Endothelial cell of umbilical vein (primary cell): Measurements from ENCODE around the gene PYROXD2. TPM values are rescaled to one million over a fixed set of nuclear protein-coding genes. Genes with fewer than 3 reads are reported as not detected.

Experiments used
- BruUV-seq: library from RNA; stranded (reverse); fragments of 400-500 nt; replicated peaks from 2 replicates; lab custom pipeline; 2021; lab: Mats Ljungman, UMichigan
- CTCF ChIA-PET: fragments of 300-600, 350-600 bp; sonication (Branson Sonifier 250); formaldehyde crosslinking; loops from one replicate; lab custom pipeline; 2021; ENCODE audit warnings: antibody characterized with exemption, inconsistent platforms; lab: Charles Lee
- POLR2A ChIA-PET: fragments of 300-600, 350-600 bp; sonication (Branson Sonifier 250); formaldehyde crosslinking; loops from one replicate; lab custom pipeline; 2021; ENCODE audit warnings: antibody characterized with exemption, inconsistent platforms; lab: Charles Lee
- DNase-seq: peaks from one replicate; pipeline ENCODE4 v3.0.0-alpha.2; 2011; ENCODE audit warnings: low read depth, low spot score
- FAIRE-seq: peaks from 2 replicates; lab custom pipeline; 2011; peaks lifted over from hg19 to GRCh38; lab: Jason Lieb, UNC
- H2AFZ ChIP-seq: 2 replicates; pipeline ENCODE4 v1.6.0; 2012; ENCODE audit warnings: low read depth, low read length, control low read depth, inconsistent platforms
- H3K27ac ChIP-seq: 2 replicates; pipeline ENCODE4 v1.5.1; 2011; ENCODE audit warnings: low read depth, mild to moderate bottlenecking, control low read depth, low read length, moderate library complexity; ENCODE audit not compliant: insufficient read depth
- H3K27me3 ChIP-seq, 2 experiments: 2 replicates each; pipeline versions ENCODE4 v1.6.0 to v1.6.1; 2011; ENCODE audit warnings: low read length in 2 of 2, mixed read lengths in 1 of 2; ENCODE audit not compliant: control insufficient read depth in 2 of 2, insufficient read depth in 2 of 2
- H3K36me3 ChIP-seq, 2 experiments: 2 replicates in 1 of 2; 3 replicates in 1 of 2; pipeline ENCODE4 v1.5.1; 2011; ENCODE audit warnings: low read length in 2 of 2, mild to moderate bottlenecking in 1 of 2, moderate library complexity in 1 of 2; ENCODE audit not compliant: control insufficient read depth in 2 of 2, insufficient read depth in 2 of 2; ENCODE audit errors: extremely low read depth in 1 of 2
- H3K4me1 ChIP-seq: 3 replicates; pipeline ENCODE4 v1.5.1; 2011; ENCODE audit warnings: mild to moderate bottlenecking, low read length; ENCODE audit not compliant: control insufficient read depth, insufficient read depth; ENCODE audit errors: extremely low read depth
- H3K4me2 ChIP-seq: 2 replicates; pipeline ENCODE4 v1.6.1; 2011; ENCODE audit warnings: low read length, control low read depth, mixed read lengths; ENCODE audit not compliant: insufficient read depth
- H3K4me3 ChIP-seq, 3 experiments: fragments of 200-600 bp in 1 of 3; sonication (generic), shearing (Covaris generic) in 1 of 3; replicated peaks in 1 of 3; 2 replicates each; pipeline ENCODE4 v1.5.1; 2011 to 2016; ENCODE audit warnings: control low read depth in 3 of 3, low read length in 3 of 3, mild to moderate bottlenecking in 2 of 3, inconsistent platforms in 1 of 3, low read depth in 1 of 3, moderate library complexity in 1 of 3; ENCODE audit not compliant: insufficient read depth in 1 of 3
- H3K79me2 ChIP-seq: 2 replicates; pipeline ENCODE4 v1.6.0; 2012; ENCODE audit warnings: low read length, inconsistent platforms; ENCODE audit not compliant: control insufficient read depth, insufficient read depth
- H3K9ac ChIP-seq: replicated peaks from 2 replicates; pipeline ENCODE3; 2011; ENCODE audit warnings: low read length, control low read depth; ENCODE audit not compliant: insufficient read depth; ENCODE audit errors: extremely low read depth
- H3K9me1 ChIP-seq: replicated peaks from 3 replicates; pipeline ENCODE4 v1.6.0; 2011; ENCODE audit warnings: mild to moderate bottlenecking, low read length; ENCODE audit not compliant: control insufficient read depth, insufficient read depth; ENCODE audit errors: extremely low read depth
- H3K9me3 ChIP-seq: replicated peaks from 2 replicates; pipeline ENCODE4 v1.5.1; 2012; ENCODE audit warnings: low read length, inconsistent platforms; ENCODE audit not compliant: control insufficient read depth, insufficient read depth
- H4K20me1 ChIP-seq: replicated peaks from 2 replicates; pipeline ENCODE3; 2011; ENCODE audit warnings: mild to moderate bottlenecking, low read length; ENCODE audit not compliant: control insufficient read depth, insufficient read depth; ENCODE audit errors: extremely low read depth
- CTCF ChIP-seq, 2 donors: IDR thresholded peaks; 1 replicate in 1 of 2; 2 replicates in 1 of 2; pipeline ENCODE4 v1.5.1; 2011; ENCODE audit warnings: low read length in 2 of 2, mild to moderate bottlenecking in 2 of 2, moderate library complexity in 2 of 2, control low read depth in 1 of 2, inconsistent platforms in 1 of 2, low read depth in 1 of 2; ENCODE audit not compliant: insufficient read depth in 1 of 2; ENCODE audit errors: extremely low read depth in 1 of 2
- EZH2 ChIP-seq: IDR thresholded peaks from 2 replicates; pipeline ENCODE4 v1.6.1; 2012; ENCODE audit warnings: borderline replicate concordance, low read depth, mild to moderate bottlenecking, moderate library complexity, low read length, inconsistent platforms; ENCODE audit not compliant: severe bottlenecking
- FOS ChIP-seq: IDR thresholded peaks from 2 replicates; pipeline ENCODE4 v1.6.1; 2011; ENCODE audit warnings: mild to moderate bottlenecking, low read length, moderate library complexity, borderline replicate concordance; ENCODE audit not compliant: insufficient read depth
- GATA2 ChIP-seq: IDR thresholded peaks from 2 replicates; pipeline ENCODE4 v1.7.0; 2011; ENCODE audit warnings: low read depth, mild to moderate bottlenecking, moderate library complexity, mixed read lengths, low read length; ENCODE audit not compliant: insufficient read length, insufficient read depth
- JUN ChIP-seq: IDR thresholded peaks from 2 replicates; pipeline ENCODE4 v1.6.1; 2011; ENCODE audit warnings: borderline replicate concordance, low read depth; ENCODE audit not compliant: insufficient read length, insufficient read depth
- MAX ChIP-seq: IDR thresholded peaks from 2 replicates; pipeline ENCODE4 v1.6.1; 2011; ENCODE audit not compliant: insufficient read depth, insufficient read length
- MYC ChIP-seq: IDR thresholded peaks from one replicate; pipeline ENCODE4 v1.6.1; 2011; ENCODE audit warnings: mild to moderate bottlenecking, low read depth, low read length
- POLR2A ChIP-seq: IDR thresholded peaks from 2 replicates; pipeline ENCODE4 v1.6.1; 2012; ENCODE audit warnings: low read depth, mild to moderate bottlenecking, control low read depth, low read length
- POLR2AphosphoS5 ChIP-seq: IDR thresholded peaks from 2 replicates; pipeline ENCODE4 v1.6.1; 2012; ENCODE audit warnings: low read depth, mild to moderate bottlenecking, control low read depth, low read length, moderate library complexity; ENCODE audit not compliant: insufficient read depth
- dilution Hi-C: fragments of 300-500 bp; cut with MboI; formaldehyde crosslinking; loops from one replicate; pipeline ENCODE4 v1.15.0; 2019; ENCODE audit warnings: low sequenced_read_pairs; ENCODE audit not compliant: extremely low pct_ligation_motif_present
- intact Hi-C: fragments of 100-400 bp; cut with micrococcal nuclease; formaldehyde crosslinking; loops from one replicate; pipeline ENCODE4 v1.10.0; 2022
- polyA plus RNA-seq, 4 experiments: library from polyadenylated mRNA; depleted of rRNA in 3 of 4; stranded (reverse) in 3 of 4; unstranded in 1 of 4; fragments of >200 nt; gene quantifications; 2 replicates each; pipeline versions ENCODE4 v1.2.1 to v1.2.3, GENCODE V29; 2011 to 2012; ENCODE audit warnings: missing spikeins in 1 of 4
- total RNA-seq: library from RNA; stranded (reverse); gene quantifications from 2 replicates; pipeline ENCODE4 v1.2.3, GENCODE V29; 2021

Gene PYROXD2
- total and polyA plus RNA-seq, 2 donors (not counting 3 experiments of a cell fraction or from before 2014, with no cell fraction given): 7.0 to 13.7 TPM

GRCh38 chr10:98411166-98411565 lies 3.8 kb downstream of the PYROXD2 start:
- CTCF ChIA-PET: interaction anchor here (0.8 kb wide), 1 partner anchor 14 kb away, joined by 4 read pairs; no protein-coding TSS in a partner anchor
- FAIRE-seq (no peak), DNase-seq (no peak)
- Histone ChIP-seq H2AFZ (no peak overlapping the region), H3K9me1 (no peaks in the 10 kb centered on the region), H3K4me2 (no peak overlapping the region), H3K9ac (no peak overlapping the region), H3K4me1 (peaks cover 14% of the 10 kb centered on the region), H3K4me3 (no peak overlapping the region), H3K27ac (no peak overlapping the region), H3K79me2 (no peaks in the 10 kb centered on the region), H3K36me3 (no peaks in the 10 kb centered on the region), H3K9me3 (no peaks in the 10 kb centered on the region), H3K27me3 (no peaks in the 10 kb centered on the region), H4K20me1 (no peaks in the 10 kb centered on the region)
- dilution Hi-C loops (no loop called here), intact Hi-C loops (no loop called here)
- TF ChIP-seq GATA2: no peak
- no peak for TF ChIP-seq MYC
- TF ChIP-seq JUN: no peak
- no peak for TF ChIP-seq POLR2A
- no peak for TF ChIP-seq MAX
- no peak for TF ChIP-seq CTCF (IDR thresholded peaks at IDR 0.05; ENCODE audit: extremely low read depth in 1 of 2, insufficient read depth in 1 of 2, low read depth in 1 of 2, low read length in 2 of 2)
- TF ChIP-seq POLR2AphosphoS5: no peak
- no peak for TF ChIP-seq FOS
- no peak for TF ChIP-seq EZH2
- no TSS peak for BruUV-seq
- POLR2A ChIA-PET: no interaction called here
